H1 (cell line): ENCODE data around the gene MDC1. TPM values are rescaled to one million over a fixed set of nuclear protein-coding genes. Genes with fewer than 3 reads are reported as not detected.

ENCODE experiments used
- CTCF ChIA-PET: fragments of 300-600 bp; sonication (Branson Sonifier 250); formaldehyde crosslinking; loops from one replicate; lab custom pipeline; 2021; ENCODE audit not compliant: partially characterized antibody; lab: Charles Lee
- POLR2A ChIA-PET: fragments of 300-600 bp; sonication (Branson Sonifier 250); formaldehyde crosslinking; loops from one replicate; lab custom pipeline; 2021; ENCODE audit warnings: inconsistent platforms; ENCODE audit not compliant: partially characterized antibody; lab: Charles Lee
- DNase-seq, 2 experiments: peaks; one replicate each; pipeline versions ENCODE4 v3.0.0 to v3.0.0-alpha.2; 2010 to 2022; ENCODE audit warnings: low spot score in 2 of 2, low read depth in 1 of 2, mixed read lengths in 1 of 2
- FAIRE-seq: peaks from 2 replicates; lab custom pipeline; 2011; peaks lifted over from hg19 to GRCh38; lab: Jason Lieb, UNC
- H2AFZ ChIP-seq: 2 replicates; pipeline ENCODE4 v1.8.1; 2012; ENCODE audit warnings: low read length, inconsistent platforms
- H2AK5ac ChIP-seq: 2 replicates; pipeline ENCODE4 v1.6.1; 2013; ENCODE audit warnings: low read depth, low read length
- H2BK120ac ChIP-seq: replicated peaks from 2 replicates; pipeline ENCODE3; 2013; ENCODE audit warnings: low read depth, low read length, inconsistent platforms
- H2BK12ac ChIP-seq: 2 replicates; pipeline ENCODE4 v1.6.1; 2013; ENCODE audit warnings: low read depth, low read length
- H2BK15ac ChIP-seq: 2 replicates; pipeline ENCODE4 v1.6.1; 2013; ENCODE audit warnings: low read length
- H2BK20ac ChIP-seq: 2 replicates; pipeline ENCODE4 v1.6.1; 2013; ENCODE audit warnings: low read length
- H2BK5ac ChIP-seq: 2 replicates; pipeline ENCODE4 v1.6.1; 2013; ENCODE audit warnings: low read depth, low read length
- H3K14ac ChIP-seq: 2 replicates; pipeline ENCODE4 v1.6.1; 2013; ENCODE audit warnings: inconsistent platforms; ENCODE audit not compliant: insufficient read length
- H3K18ac ChIP-seq: 2 replicates; pipeline ENCODE4 v1.6.1; 2013; ENCODE audit warnings: low read length; ENCODE audit errors: extremely low read depth
- H3K23ac ChIP-seq: 2 replicates; pipeline ENCODE4 v1.6.1; 2013; ENCODE audit warnings: inconsistent platforms; ENCODE audit not compliant: insufficient read length
- H3K23me2 ChIP-seq: 2 replicates; pipeline ENCODE4 v1.6.1; 2013; ENCODE audit warnings: low read depth, low read length
- H3K27ac ChIP-seq: 2 replicates; pipeline ENCODE4 v1.6.1; 2011; ENCODE audit warnings: low read depth, low read length, inconsistent platforms
- H3K27me3 ChIP-seq, 4 experiments: replicated peaks in 1 of 4; 1 replicate in 1 of 4; 2 replicates in 3 of 4; pipeline versions ENCODE4 v1.6.1 to v1.8.1; 2011 to 2013; ENCODE audit warnings: low read length in 3 of 4, mild to moderate bottlenecking in 3 of 4, inconsistent platforms in 2 of 4, mixed read lengths in 2 of 4, moderate library complexity in 1 of 4; ENCODE audit not compliant: control insufficient read depth in 3 of 4, insufficient read depth in 3 of 4; ENCODE audit errors: extremely low read depth in 1 of 4
- H3K36me3 ChIP-seq, 4 experiments: 2 replicates each; pipeline versions ENCODE4 v1.6.1 to v1.8.1; 2011 to 2013; ENCODE audit warnings: mild to moderate bottlenecking in 4 of 4, low read length in 3 of 4, moderate library complexity in 2 of 4, control low read depth in 1 of 4, inconsistent platforms in 1 of 4; ENCODE audit not compliant: insufficient read depth in 4 of 4, control insufficient read depth in 2 of 4
- H3K4ac ChIP-seq: replicated peaks from 2 replicates; pipeline ENCODE3; 2013; ENCODE audit warnings: low read length, low read depth, mixed read lengths, inconsistent platforms; ENCODE audit not compliant: insufficient read length
- H3K4me1 ChIP-seq, 4 experiments: replicated peaks in 1 of 4; 1 replicate in 1 of 4; 2 replicates in 3 of 4; pipeline versions ENCODE4 v1.6.1 to v1.8.1; 2011 to 2013; ENCODE audit warnings: low read length in 3 of 4, inconsistent platforms in 2 of 4, mixed read lengths in 1 of 4; ENCODE audit not compliant: insufficient read depth in 4 of 4, control insufficient read depth in 3 of 4
- H3K4me2 ChIP-seq, 2 experiments: 2 replicates each; pipeline versions ENCODE4 v1.6.1 to v1.8.1; 2011 to 2013; ENCODE audit warnings: low read depth in 2 of 2, low read length in 2 of 2, control low read depth in 1 of 2, inconsistent platforms in 1 of 2, mild to moderate bottlenecking in 1 of 2; ENCODE audit not compliant: insufficient read depth in 1 of 2
- H3K4me3 ChIP-seq, 4 experiments: fragments of 200-600, 300-600 bp in 1 of 4; sonication (generic), shearing (Covaris generic), sonication (Bioruptor Twin) in 1 of 4; 2 replicates each; pipeline versions ENCODE4 v1.5.1 to v1.8.1; 2011 to 2016; ENCODE audit warnings: low read length in 4 of 4, low read depth in 3 of 4, control low read depth in 2 of 4, inconsistent platforms in 2 of 4, mild to moderate bottlenecking in 2 of 4, mixed read lengths in 1 of 4, moderate library complexity in 1 of 4; ENCODE audit not compliant: insufficient read depth in 2 of 4; ENCODE audit errors: extremely low read depth in 1 of 4
- H3K56ac ChIP-seq: replicated peaks from 2 replicates; pipeline ENCODE3; 2013; ENCODE audit warnings: low read depth, mild to moderate bottlenecking, mixed read lengths, low read length, inconsistent platforms; ENCODE audit not compliant: insufficient read length
- H3K79me1 ChIP-seq: 2 replicates; pipeline ENCODE4 v1.6.1; 2013; ENCODE audit warnings: low read depth, low read length, control low read depth
- H3K79me2 ChIP-seq, 2 experiments: 2 replicates each; pipeline versions ENCODE4 v1.6.1 to v1.8.1; 2012 to 2013; ENCODE audit warnings: low read length in 2 of 2, mild to moderate bottlenecking in 2 of 2, inconsistent platforms in 1 of 2; ENCODE audit not compliant: insufficient read depth in 2 of 2, control insufficient read depth in 1 of 2
- H3K9ac ChIP-seq, 4 experiments: replicated peaks in 1 of 4; 1 replicate in 1 of 4; 2 replicates in 3 of 4; pipeline versions ENCODE4 v1.6.1 to v1.8.1; 2011 to 2013; ENCODE audit warnings: low read depth in 3 of 4, low read length in 3 of 4, control low read depth in 2 of 4, mild to moderate bottlenecking in 2 of 4, moderate library complexity in 2 of 4, inconsistent platforms in 1 of 4; ENCODE audit errors: extremely low read depth in 1 of 4
- H3K9me3 ChIP-seq, 2 experiments: 2 replicates each; pipeline versions ENCODE4 v1.6.1 to v1.8.1; 2012 to 2013; ENCODE audit warnings: mild to moderate bottlenecking in 2 of 2, moderate library complexity in 2 of 2, control low read depth in 1 of 2, inconsistent platforms in 1 of 2, low read depth in 1 of 2, low read length in 1 of 2, mixed read lengths in 1 of 2; ENCODE audit not compliant: insufficient read depth in 2 of 2
- H4K20me1 ChIP-seq, 2 experiments: replicated peaks in 1 of 2; 2 replicates each; pipeline versions ENCODE3 to v1.8.1; 2011 to 2013; ENCODE audit warnings: inconsistent platforms in 2 of 2, low read length in 2 of 2, mild to moderate bottlenecking in 1 of 2; ENCODE audit not compliant: insufficient read depth in 2 of 2, control insufficient read depth in 1 of 2
- H4K5ac ChIP-seq: 2 replicates; pipeline ENCODE4 v1.6.1; 2013; ENCODE audit warnings: low read length, low read depth, mixed read lengths, inconsistent platforms; ENCODE audit not compliant: insufficient read length
- H4K8ac ChIP-seq: 2 replicates; pipeline ENCODE4 v1.8.0; 2013; ENCODE audit warnings: mild to moderate bottlenecking, moderate library complexity, low read length, inconsistent platforms; ENCODE audit not compliant: insufficient read depth; ENCODE audit errors: extremely low read depth
- H4K91ac ChIP-seq: replicated peaks from 2 replicates; pipeline ENCODE3; 2013; ENCODE audit warnings: low read length, mixed read lengths, inconsistent platforms; ENCODE audit not compliant: insufficient read length
- CREB1 ChIP-seq: IDR thresholded peaks from 2 replicates; pipeline ENCODE4 v1.6.1; 2012; ENCODE audit warnings: inconsistent platforms
- HDAC2 ChIP-seq, 2 experiments: fragments of 300-600 bp in 1 of 2; sonication (generic) in 1 of 2; IDR thresholded peaks; 2 replicates each; pipeline ENCODE4 v1.6.1; 2011 to 2012; ENCODE audit warnings: low read depth in 2 of 2, low read length in 2 of 2, mild to moderate bottlenecking in 2 of 2, moderate library complexity in 2 of 2, borderline replicate concordance in 1 of 2, inconsistent platforms in 1 of 2
- KDM1A ChIP-seq: fragments of 200-600, 300-600 bp; sonication (generic); IDR thresholded peaks from 2 replicates; pipeline ENCODE4 v1.7.1; 2016; ENCODE audit warnings: mild to moderate bottlenecking, low read length, borderline replicate concordance
- KDM4A ChIP-seq: IDR thresholded peaks from one replicate; pipeline ENCODE4 v1.7.1; 2012; ENCODE audit warnings: low read depth, mild to moderate bottlenecking, moderate library complexity, low read length, inconsistent platforms; ENCODE audit not compliant: severe bottlenecking
- KDM5A ChIP-seq: fragments of 200-600 bp; IDR thresholded peaks from 2 replicates; pipeline ENCODE4 v1.7.1; 2012; ENCODE audit warnings: mild to moderate bottlenecking, low read length, inconsistent platforms, mixed read lengths
- PHF8 ChIP-seq: fragments of 200-600 bp; sonication (generic); conservative IDR thresholded peaks from 2 replicates; pipeline ENCODE4 v1.7.1; 2012; ENCODE audit warnings: low read depth, mild to moderate bottlenecking, inconsistent platforms, low read length, moderate library complexity
- RNF2 ChIP-seq: fragments of 200-900, 300-1000 bp; sonication (generic); IDR thresholded peaks from 2 replicates; pipeline ENCODE4 v1.7.1; 2016; ENCODE audit warnings: borderline replicate concordance, low read depth, mild to moderate bottlenecking, antibody characterized with exemption, low read length; ENCODE audit not compliant: poor library complexity, severe bottlenecking; ENCODE audit errors: missing control alignments
- ZNF274 ChIP-seq: IDR thresholded peaks from 2 replicates; pipeline ENCODE4 v1.7.0; 2012; ENCODE audit warnings: low read length, borderline replicate concordance; ENCODE audit errors: extremely low read depth
- WGBS, 2 experiments: shearing (Covaris generic) in 1 of 2; methylation state at CpG; one replicate each; pipeline versions ENCODE4 v1.1.6 to v1.1.7; 2013 to 2015; ENCODE audit warnings: low lambda C conversion rate in 2 of 2, mixed read lengths in 2 of 2, inconsistent platforms in 1 of 2, low coverage in 1 of 2, missing lambda C conversion rate in 1 of 2; ENCODE audit not compliant: insufficient replicate concordance in 2 of 2, insufficient coverage in 1 of 2, insufficient read length in 1 of 2; ENCODE audit errors: extremely low coverage in 1 of 2, missing lambda C conversion rate in 1 of 2; 5-methylcytosine and 5-hydroxymethylcytosine counted together
- polyA plus RNA-seq, 7 experiments: library from polyadenylated mRNA; depleted of rRNA in 3 of 7; stranded (reverse) in 5 of 7; unstranded in 2 of 7; fragments of >200 nt in 5 of 7; fragments of 200-250 nt in 2 of 7; gene quantifications; 1 replicate in 5 of 7; 2 replicates in 1 of 7; 4 replicates in 1 of 7; pipeline versions ENCODE4 v1.2.1 to v1.2.3, GENCODE V29; 2011 to 2013; ENCODE audit warnings: missing spikeins in 2 of 7, mixed read lengths in 2 of 7
- total RNA-seq: library from RNA; stranded (reverse); fragmentation: NEBNext Ultra II Directional; extraction: Animal tissue kit (Norgen Biotek cat#: 25700); gene quantifications from 2 replicates; pipeline ENCODE4 v1.2.1, GENCODE V29; 2021
- TF ChIP-seq, protein P1 (sequence below): IDR thresholded peaks from 2 replicates; pipeline ENCODE4 v1.6.1; 2011; ENCODE audit warnings: low read length, improper control_type of control experiment

The MDC1 gene
- total and polyA plus RNA-seq, 2 of the 8 experiments (the other 6 are each of a cell fraction or from before 2014, with no cell fraction given): 29.9 to 81.1 TPM

DNA sequence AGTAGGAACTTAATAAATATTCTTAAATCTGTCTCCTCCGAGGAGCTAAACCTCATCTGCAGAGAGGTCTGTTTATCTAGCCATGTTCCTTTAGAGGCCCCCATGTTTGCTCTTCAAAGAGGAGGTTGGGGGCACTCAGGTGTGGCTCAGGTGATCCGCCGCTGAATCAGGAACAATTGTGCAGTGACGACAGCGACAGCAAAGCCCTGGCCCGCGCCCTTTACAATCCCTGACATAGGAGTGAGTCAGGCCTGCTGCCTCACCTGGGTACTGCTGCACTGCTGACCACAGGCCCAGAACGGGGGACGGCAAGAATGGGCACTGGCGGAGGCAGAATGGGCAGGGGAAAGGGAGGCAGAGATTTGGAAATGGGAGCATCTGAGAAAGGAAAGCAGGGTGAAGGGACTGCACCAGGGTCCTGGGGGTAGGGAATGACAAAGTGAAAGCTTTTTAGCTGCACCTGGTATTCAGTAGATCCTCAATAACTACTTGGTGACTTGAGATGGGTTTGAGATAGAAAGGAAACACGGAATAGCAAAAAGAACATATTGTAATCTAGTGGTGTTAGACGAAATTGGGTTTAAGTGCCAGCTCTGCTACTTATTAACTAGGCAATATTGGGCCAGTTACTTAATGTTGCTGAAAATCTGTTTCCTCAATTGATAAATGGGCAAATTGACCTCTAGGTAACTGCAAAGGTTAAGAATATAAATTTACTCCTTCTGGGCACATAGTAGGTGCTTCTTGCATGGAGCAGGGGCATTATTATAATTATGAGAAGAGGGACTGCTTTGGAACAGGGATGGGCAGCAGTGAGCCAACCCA, 32.7 kb upstream of the MDC1 start:
- no peaks in the 10 kb centered on the region for H3K9me3 ChIP-seq
- TF ChIP-seq, protein P1, sequence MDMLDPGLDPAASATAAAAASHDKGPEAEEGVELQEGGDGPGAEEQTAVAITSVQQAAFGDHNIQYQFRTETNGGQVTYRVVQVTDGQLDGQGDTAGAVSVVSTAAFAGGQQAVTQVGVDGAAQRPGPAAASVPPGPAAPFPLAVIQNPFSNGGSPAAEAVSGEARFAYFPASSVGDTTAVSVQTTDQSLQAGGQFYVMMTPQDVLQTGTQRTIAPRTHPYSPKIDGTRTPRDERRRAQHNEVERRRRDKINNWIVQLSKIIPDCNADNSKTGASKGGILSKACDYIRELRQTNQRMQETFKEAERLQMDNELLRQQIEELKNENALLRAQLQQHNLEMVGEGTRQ: no peak
- TF ChIP-seq ZNF274 (no peak), PHF8 (no peak), KDM5A (no peak), RNF2 (no peak), CREB1 (no peak), KDM1A (no peak), KDM4A (no peak), HDAC2 (IDR thresholded peaks at IDR 0.05; ENCODE audit: borderline replicate concordance in 1 of 2, low read depth in 2 of 2, low read length in 2 of 2) (no peak)
- peaks cover 0 to 6% (median 2%) of the 10 kb centered on the region in 4 experiments; a peak in 3 of 7 replicates for H3K4me1 ChIP-seq
- no peaks in the 10 kb centered on the region for H4K20me1 ChIP-seq
- H2AFZ ChIP-seq: no peak overlapping the region
- H3K18ac ChIP-seq: no peak overlapping the region
- no peak overlapping the region for H3K14ac ChIP-seq
- no peak for DNase-seq
- no peaks in the 10 kb centered on the region for H3K79me1 ChIP-seq
- H3K23ac ChIP-seq: no peak overlapping the region
- H3K27me3 ChIP-seq: no peaks in the 10 kb centered on the region; a peak in 1 of 7 replicates
- no peak overlapping the region for H2BK20ac ChIP-seq
- ChIA-PET CTCF (interaction anchor here (0.7 to 2.3 kb wide), 5 partner anchors 19 to 329 kb away, joined by 3 to 7 read pairs (median 4); partner anchors contain the start of gene DHX16), POLR2A (interaction anchor here (0.8 kb wide), 1 partner anchor 28 kb away, joined by 3 read pairs; no protein-coding TSS in a partner anchor)
- no peak overlapping the region; the same call in 1 of the 2 replicates for H2BK15ac ChIP-seq
- H3K4me3 ChIP-seq: no peak overlapping the region
- no peak overlapping the region for H2BK12ac ChIP-seq
- H3K36me3 ChIP-seq: no peaks in the 10 kb centered on the region
- WGBS, 2 experiments: 91% methylated on average over 11 of the region's 12 CpGs; no CpG with 5 or more reads in 1 of the 2 experiments
- no peak overlapping the region for H3K56ac ChIP-seq
- H2AK5ac ChIP-seq: no peak overlapping the region
- H3K23me2 ChIP-seq: peaks cover under 1% of the 10 kb centered on the region; the same call in 1 of the 2 replicates
- no peak overlapping the region for H4K5ac ChIP-seq
- H3K9ac ChIP-seq: no peak overlapping the region
- H3K4me2 ChIP-seq: no peak overlapping the region
- no peak overlapping the region for H3K4ac ChIP-seq
- no peak overlapping the region for H3K27ac ChIP-seq
- no peak for FAIRE-seq
- no peak overlapping the region for H2BK120ac ChIP-seq
- no peak overlapping the region for H4K91ac ChIP-seq
- H2BK5ac ChIP-seq: no peak overlapping the region
- H4K8ac ChIP-seq: no peak overlapping the region
- no peaks in the 10 kb centered on the region for H3K79me2 ChIP-seq
